ENCODE data around the gene MRGPRE.
"Not testable (repeated sequence)": the region's sequence is repeated elsewhere in the genome, so short reads cannot be mapped to it uniquely, and the experiment has no call there.

Gene MRGPRE, protein sequence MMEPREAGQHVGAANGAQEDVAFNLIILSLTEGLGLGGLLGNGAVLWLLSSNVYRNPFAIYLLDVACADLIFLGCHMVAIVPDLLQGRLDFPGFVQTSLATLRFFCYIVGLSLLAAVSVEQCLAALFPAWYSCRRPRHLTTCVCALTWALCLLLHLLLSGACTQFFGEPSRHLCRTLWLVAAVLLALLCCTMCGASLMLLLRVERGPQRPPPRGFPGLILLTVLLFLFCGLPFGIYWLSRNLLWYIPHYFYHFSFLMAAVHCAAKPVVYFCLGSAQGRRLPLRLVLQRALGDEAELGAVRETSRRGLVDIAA

GRCh38 chr11:3231851-3232744 is at the start of gene MRGPRE:
TSS of gene MRGPRE (minus strand) at chr11:3232417. CDS start at chr11:3228799, 3,618 bp downstream.
- peaks cover 3% of the 10 kb centered on the region for H3K4me1 ChIP-seq (ENCODE audit: control insufficient read depth, insufficient read depth, low read length)
- H3K36me3 ChIP-seq (ENCODE audit: control insufficient read depth in 2 of 2, insufficient read depth in 2 of 2, low read length in 2 of 2): no peaks in the 10 kb centered on the region
- peaks cover 0 to 3% of the 10 kb centered on the region in 2 donors for H3K9me3 ChIP-seq (ENCODE audit: control insufficient read depth in 2 of 2, low read length in 2 of 2)
- peaks cover 5 to 13% of the 10 kb centered on the region in 2 donors for H3K27me3 ChIP-seq (ENCODE audit: control insufficient read depth in 1 of 2, insufficient read depth in 2 of 2, low read length in 2 of 2)
- H3K4me3 ChIP-seq (ENCODE audit: low read length in 2 of 2): no peak within 1 kb of the TSS
- H3K27ac ChIP-seq (ENCODE audit: low read length): no peak within 1 kb of the TSS
- H3K9ac ChIP-seq (ENCODE audit: low read length in 2 of 2): no peak within 1 kb of the TSS

- H3K4me3 ChIP-seq (ENCODE audit: low read length in 2 of 2); H3K36me3 ChIP-seq (ENCODE audit: control insufficient read depth in 2 of 2, insufficient read depth in 2 of 2, low read length in 2 of 2); H3K27me3 ChIP-seq (ENCODE audit: control insufficient read depth in 1 of 2, insufficient read depth in 2 of 2, low read length in 2 of 2); H3K9me3 ChIP-seq (ENCODE audit: control insufficient read depth in 2 of 2, low read length in 2 of 2); H3K9ac ChIP-seq (ENCODE audit: low read length in 2 of 2); H3K27ac ChIP-seq (ENCODE audit: low read length); H3K4me1 ChIP-seq (ENCODE audit: control insufficient read depth, insufficient read depth, low read length): not testable (repeated sequence)
Observed at GRCh38 chr11:3281146-3281545, 48.9 kb upstream of the MRGPRE start.

DNA sequence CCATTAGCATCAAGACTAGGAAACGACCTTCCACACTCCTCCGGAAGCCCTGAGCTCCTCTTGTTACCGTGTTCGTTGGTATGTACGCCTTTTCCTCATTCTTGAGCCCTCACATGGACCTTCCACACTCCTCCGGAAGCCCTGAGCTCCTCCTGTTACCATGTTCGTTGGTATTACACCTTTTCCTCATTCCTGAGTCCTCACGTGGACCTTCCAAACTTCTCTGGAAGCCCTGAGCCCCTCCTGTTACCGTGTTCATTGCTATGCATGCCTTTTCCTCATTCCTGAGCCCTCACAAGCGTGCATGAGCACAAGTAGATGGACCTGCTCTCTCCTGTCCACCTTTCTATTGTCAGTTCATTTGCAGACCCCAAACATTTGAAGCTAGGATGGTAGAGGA is 48.4 kb upstream of the MRGPRE start:
- H3K9ac ChIP-seq (ENCODE audit: low read length in 2 of 2); H3K27ac ChIP-seq (ENCODE audit: low read length); H3K36me3 ChIP-seq (ENCODE audit: control insufficient read depth in 2 of 2, insufficient read depth in 2 of 2, low read length in 2 of 2); H3K4me3 ChIP-seq (ENCODE audit: low read length in 2 of 2); H3K27me3 ChIP-seq (ENCODE audit: control insufficient read depth in 1 of 2, insufficient read depth in 2 of 2, low read length in 2 of 2); H3K9me3 ChIP-seq (ENCODE audit: control insufficient read depth in 2 of 2, low read length in 2 of 2); H3K4me1 ChIP-seq (ENCODE audit: control insufficient read depth, insufficient read depth, low read length): not testable (repeated sequence)

GRCh38 chr11:3278922-3279321 is 46.7 kb upstream of the MRGPRE start:
- not testable (repeated sequence) for H3K36me3 ChIP-seq (ENCODE audit: control insufficient read depth in 2 of 2, insufficient read depth in 2 of 2, low read length in 2 of 2); H3K4me3 ChIP-seq (ENCODE audit: low read length in 2 of 2); H3K27me3 ChIP-seq (ENCODE audit: control insufficient read depth in 1 of 2, insufficient read depth in 2 of 2, low read length in 2 of 2); H3K9ac ChIP-seq (ENCODE audit: low read length in 2 of 2); H3K27ac ChIP-seq (ENCODE audit: low read length); H3K4me1 ChIP-seq (ENCODE audit: control insufficient read depth, insufficient read depth, low read length); H3K9me3 ChIP-seq (ENCODE audit: control insufficient read depth in 2 of 2, low read length in 2 of 2)

DNA sequence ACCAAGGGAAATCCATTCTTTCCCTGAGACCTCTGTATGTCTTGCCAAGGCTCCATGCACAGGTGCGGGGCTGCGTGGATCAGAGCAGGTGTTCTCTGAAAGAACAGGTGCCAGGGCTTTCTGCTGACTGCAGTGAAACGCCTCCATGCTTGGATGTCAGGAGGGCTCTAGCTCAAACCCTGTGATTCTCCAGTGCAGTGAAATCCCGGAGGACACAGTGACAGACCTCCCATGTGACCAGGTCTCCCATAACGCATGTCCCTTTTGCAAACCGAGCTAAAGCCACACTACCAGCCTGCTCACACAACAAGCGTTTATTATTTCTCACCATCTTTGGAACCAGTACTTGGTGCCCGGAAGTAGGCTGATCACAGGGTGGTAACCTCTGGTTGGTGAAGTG is 41.4 kb upstream of the MRGPRE start:
- H3K27me3 ChIP-seq (ENCODE audit: control insufficient read depth in 1 of 2, insufficient read depth in 2 of 2, low read length in 2 of 2); H3K9ac ChIP-seq (ENCODE audit: low read length in 2 of 2); H3K4me3 ChIP-seq (ENCODE audit: low read length in 2 of 2); H3K4me1 ChIP-seq (ENCODE audit: control insufficient read depth, insufficient read depth, low read length); H3K27ac ChIP-seq (ENCODE audit: low read length); H3K36me3 ChIP-seq (ENCODE audit: control insufficient read depth in 2 of 2, insufficient read depth in 2 of 2, low read length in 2 of 2); H3K9me3 ChIP-seq (ENCODE audit: control insufficient read depth in 2 of 2, low read length in 2 of 2): not testable (repeated sequence)

- not testable (repeated sequence) for H3K9ac ChIP-seq (ENCODE audit: low read length in 2 of 2); H3K27ac ChIP-seq (ENCODE audit: low read length); H3K4me1 ChIP-seq (ENCODE audit: control insufficient read depth, insufficient read depth, low read length); H3K27me3 ChIP-seq (ENCODE audit: control insufficient read depth in 1 of 2, insufficient read depth in 2 of 2, low read length in 2 of 2); H3K9me3 ChIP-seq (ENCODE audit: control insufficient read depth in 2 of 2, low read length in 2 of 2); H3K4me3 ChIP-seq (ENCODE audit: low read length in 2 of 2); H3K36me3 ChIP-seq (ENCODE audit: control insufficient read depth in 2 of 2, insufficient read depth in 2 of 2, low read length in 2 of 2)
Observed at GRCh38 chr11:3262548-3262947, 30.3 kb upstream of the MRGPRE start.

GRCh38 chr11:3261831-3262230 is 29.6 kb upstream of the MRGPRE start:
- not testable (repeated sequence) for H3K4me3 ChIP-seq (ENCODE audit: low read length in 2 of 2); H3K36me3 ChIP-seq (ENCODE audit: control insufficient read depth in 2 of 2, insufficient read depth in 2 of 2, low read length in 2 of 2); H3K9me3 ChIP-seq (ENCODE audit: control insufficient read depth in 2 of 2, low read length in 2 of 2); H3K27me3 ChIP-seq (ENCODE audit: control insufficient read depth in 1 of 2, insufficient read depth in 2 of 2, low read length in 2 of 2); H3K9ac ChIP-seq (ENCODE audit: low read length in 2 of 2); H3K4me1 ChIP-seq (ENCODE audit: control insufficient read depth, insufficient read depth, low read length); H3K27ac ChIP-seq (ENCODE audit: low read length)

DNA sequence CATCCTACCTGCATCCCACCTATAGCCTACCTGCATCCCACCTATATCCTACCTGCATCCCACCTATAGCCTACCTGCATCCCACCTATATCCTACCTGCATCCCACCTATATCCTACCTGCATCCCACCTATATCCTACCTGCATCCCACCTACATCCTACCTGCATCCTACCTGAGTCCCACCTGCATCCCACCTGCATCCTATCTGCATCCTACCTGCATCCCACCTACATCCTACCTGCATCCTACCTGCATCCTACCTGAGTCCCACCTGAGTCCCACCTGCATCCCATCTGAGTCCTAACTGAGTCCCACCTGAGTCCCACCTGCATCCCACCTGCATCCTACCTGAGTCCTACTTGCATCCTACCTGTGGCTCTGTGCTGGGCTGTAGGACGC is 25.3 kb upstream of the MRGPRE start:
- not testable (repeated sequence) for H3K27me3 ChIP-seq (ENCODE audit: control insufficient read depth in 1 of 2, insufficient read depth in 2 of 2, low read length in 2 of 2); H3K9me3 ChIP-seq (ENCODE audit: control insufficient read depth in 2 of 2, low read length in 2 of 2); H3K36me3 ChIP-seq (ENCODE audit: control insufficient read depth in 2 of 2, insufficient read depth in 2 of 2, low read length in 2 of 2); H3K4me3 ChIP-seq (ENCODE audit: low read length in 2 of 2); H3K9ac ChIP-seq (ENCODE audit: low read length in 2 of 2); H3K27ac ChIP-seq (ENCODE audit: low read length); H3K4me1 ChIP-seq (ENCODE audit: control insufficient read depth, insufficient read depth, low read length)

GRCh38 chr11:3255241-3255640 is 23.0 kb upstream of the MRGPRE start:
- not testable (repeated sequence) for H3K4me3 ChIP-seq (ENCODE audit: low read length in 2 of 2); H3K36me3 ChIP-seq (ENCODE audit: control insufficient read depth in 2 of 2, insufficient read depth in 2 of 2, low read length in 2 of 2); H3K27ac ChIP-seq (ENCODE audit: low read length); H3K4me1 ChIP-seq (ENCODE audit: control insufficient read depth, insufficient read depth, low read length); H3K27me3 ChIP-seq (ENCODE audit: control insufficient read depth in 1 of 2, insufficient read depth in 2 of 2, low read length in 2 of 2); H3K9ac ChIP-seq (ENCODE audit: low read length in 2 of 2); H3K9me3 ChIP-seq (ENCODE audit: control insufficient read depth in 2 of 2, low read length in 2 of 2)

GRCh38 chr11:3254773-3255172 is 22.6 kb upstream of the MRGPRE start:
- not testable (repeated sequence) for H3K27me3 ChIP-seq (ENCODE audit: control insufficient read depth in 1 of 2, insufficient read depth in 2 of 2, low read length in 2 of 2); H3K4me3 ChIP-seq (ENCODE audit: low read length in 2 of 2); H3K27ac ChIP-seq (ENCODE audit: low read length); H3K36me3 ChIP-seq (ENCODE audit: control insufficient read depth in 2 of 2, insufficient read depth in 2 of 2, low read length in 2 of 2); H3K9me3 ChIP-seq (ENCODE audit: control insufficient read depth in 2 of 2, low read length in 2 of 2); H3K4me1 ChIP-seq (ENCODE audit: control insufficient read depth, insufficient read depth, low read length); H3K9ac ChIP-seq (ENCODE audit: low read length in 2 of 2)

GRCh38 chr11:3245071-3245470 is 12.9 kb upstream of the MRGPRE start:
- H3K36me3 ChIP-seq (ENCODE audit: control insufficient read depth in 2 of 2, insufficient read depth in 2 of 2, low read length in 2 of 2): no peaks in the 10 kb centered on the region

More at GRCh38 chr11:3245071-3245470, 12.9 kb upstream of the MRGPRE start:
- H3K27ac ChIP-seq (ENCODE audit: low read length): no peak overlapping the region
- no peaks in the 10 kb centered on the region for H3K27me3 ChIP-seq (ENCODE audit: control insufficient read depth in 1 of 2, insufficient read depth in 2 of 2, low read length in 2 of 2)
- H3K4me3 ChIP-seq (ENCODE audit: low read length in 2 of 2): no peak overlapping the region
- no peaks in the 10 kb centered on the region for H3K4me1 ChIP-seq (ENCODE audit: control insufficient read depth, insufficient read depth, low read length)
- no peaks in the 10 kb centered on the region for H3K9me3 ChIP-seq (ENCODE audit: control insufficient read depth in 2 of 2, low read length in 2 of 2)
- H3K9ac ChIP-seq (ENCODE audit: low read length in 2 of 2): no peak overlapping the region

Measured in stomach smooth muscle (tissue), 2 donors.